Adrenal gland (tissue), 5 donors: ENCODE results near the gene LCOR.

ENCODE experiments used
- POLR2A ChIP-seq, 2 donors: fragments of 450-650 bp; IDR thresholded peaks; one replicate each; pipeline ENCODE4 v1.6.1; 2017; ENCODE audit warnings: antibody characterized with exemption in 2 of 2, mild to moderate bottlenecking in 2 of 2, moderate library complexity in 1 of 2
- TF ChIP-seq, protein P1 (sequence below), 6 experiments: fragments of 450-650 bp in 4 of 6; fragments of 200-600 bp in 2 of 6; sonication (generic) in 1 of 6; IDR thresholded peaks; 1 replicate in 5 of 6; 2 replicates in 1 of 6; pipeline versions ENCODE4 v1.5.1 to v1.8.0; 2016 to 2021; ENCODE audit warnings: antibody characterized with exemption in 6 of 6, mild to moderate bottlenecking in 2 of 6, moderate library complexity in 1 of 6
- donor health status: DM: no; HTN: no; CAD: no.

DNA sequence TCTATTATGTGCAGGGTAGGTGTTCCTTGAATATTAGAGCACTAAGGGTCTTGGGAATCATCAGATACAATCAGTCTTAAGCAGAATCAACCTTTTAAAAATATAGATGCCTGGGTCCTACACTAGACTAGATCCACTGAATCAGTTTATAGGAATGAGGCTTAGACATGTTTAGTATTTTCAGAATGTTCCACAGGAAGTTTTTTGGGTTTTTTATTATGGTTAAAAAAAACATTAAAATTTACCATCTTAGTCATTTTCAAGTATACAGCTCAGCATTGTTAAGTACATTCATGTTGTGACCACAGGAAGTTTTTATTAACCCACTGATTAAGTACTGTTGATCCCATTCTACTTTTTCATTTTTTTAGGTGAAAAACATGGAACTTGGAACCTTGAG lies 135.7 kb downstream of the LCOR start:
- TF ChIP-seq POLR2A (IDR thresholded peaks at IDR 0.05) = no peak
- TF ChIP-seq, protein P1, sequence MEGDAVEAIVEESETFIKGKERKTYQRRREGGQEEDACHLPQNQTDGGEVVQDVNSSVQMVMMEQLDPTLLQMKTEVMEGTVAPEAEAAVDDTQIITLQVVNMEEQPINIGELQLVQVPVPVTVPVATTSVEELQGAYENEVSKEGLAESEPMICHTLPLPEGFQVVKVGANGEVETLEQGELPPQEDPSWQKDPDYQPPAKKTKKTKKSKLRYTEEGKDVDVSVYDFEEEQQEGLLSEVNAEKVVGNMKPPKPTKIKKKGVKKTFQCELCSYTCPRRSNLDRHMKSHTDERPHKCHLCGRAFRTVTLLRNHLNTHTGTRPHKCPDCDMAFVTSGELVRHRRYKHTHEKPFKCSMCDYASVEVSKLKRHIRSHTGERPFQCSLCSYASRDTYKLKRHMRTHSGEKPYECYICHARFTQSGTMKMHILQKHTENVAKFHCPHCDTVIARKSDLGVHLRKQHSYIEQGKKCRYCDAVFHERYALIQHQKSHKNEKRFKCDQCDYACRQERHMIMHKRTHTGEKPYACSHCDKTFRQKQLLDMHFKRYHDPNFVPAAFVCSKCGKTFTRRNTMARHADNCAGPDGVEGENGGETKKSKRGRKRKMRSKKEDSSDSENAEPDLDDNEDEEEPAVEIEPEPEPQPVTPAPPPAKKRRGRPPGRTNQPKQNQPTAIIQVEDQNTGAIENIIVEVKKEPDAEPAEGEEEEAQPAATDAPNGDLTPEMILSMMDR (IDR thresholded peaks at IDR 0.05) = no peak
